ENCODE results near the gene EMILIN2.

DNA sequence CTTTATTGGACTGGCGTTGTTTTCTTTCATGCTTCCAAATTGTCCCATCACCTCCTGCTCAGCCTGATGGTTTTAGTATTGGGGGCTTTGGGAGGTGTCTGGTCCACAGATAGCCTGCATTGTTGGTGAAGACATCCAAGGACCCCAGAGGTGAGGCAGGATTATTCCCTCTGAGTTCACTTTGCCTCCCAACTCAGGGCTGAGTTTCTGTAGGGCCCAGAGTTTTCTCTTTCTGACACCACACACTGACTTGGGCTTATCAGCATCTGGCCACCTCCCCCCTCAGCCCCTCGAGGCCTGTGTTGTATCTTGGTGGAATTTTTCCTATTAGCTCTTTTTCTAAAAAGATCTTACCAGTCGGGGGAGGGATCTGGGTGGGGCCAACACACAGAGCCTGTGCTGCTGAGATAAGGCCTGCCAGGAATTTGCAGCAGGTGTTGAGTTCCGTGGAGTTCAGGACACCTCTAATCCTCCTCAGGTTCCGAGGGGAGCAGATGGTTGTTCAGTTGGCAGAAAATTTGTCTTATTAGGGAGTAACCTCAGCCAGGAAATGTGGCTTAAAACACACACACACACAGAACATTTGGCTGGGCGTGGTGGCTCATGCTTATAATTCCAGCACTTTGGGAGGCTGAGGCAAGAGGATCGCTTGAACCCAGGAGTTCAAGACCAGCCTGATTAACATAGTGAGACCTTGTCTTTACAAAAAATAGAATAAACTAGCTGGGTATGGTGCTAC, 7.3 kb downstream of the EMILIN2 start:
- TF ChIP-seq POLR2A (IDR thresholded peaks at IDR 0.05; ENCODE audit: low read length) (peak; percentile 50), GATA1 (IDR thresholded peaks at IDR 0.05; ENCODE audit: low read depth, low read length) (peak; percentile 59)
